Glutamatergic neuron (in vitro differentiated cells): ENCODE measurements around the gene PRMT6. TPM values are rescaled to one million over a fixed set of nuclear protein-coding genes. Genes with fewer than 3 reads are reported as not detected.

ENCODE experiments used
- DNase-seq: peaks from one replicate; pipeline ENCODE4 v3.0.0; 2022
- H3K27ac Mint-ChIP-seq: one replicate; pipeline ENCODE4 v1.8.0; 2020; ENCODE audit warnings: mild to moderate bottlenecking, mixed read lengths, inconsistent platforms; ENCODE audit not compliant: unreplicated experiment
- H3K27me3 Mint-ChIP-seq: one replicate; pipeline ENCODE4 v1.8.0; 2020; ENCODE audit warnings: mild to moderate bottlenecking, moderate library complexity, mixed read lengths, inconsistent platforms; ENCODE audit not compliant: unreplicated experiment
- H3K36me3 Mint-ChIP-seq: one replicate; pipeline ENCODE4 v1.8.0; 2020; ENCODE audit warnings: mild to moderate bottlenecking, mixed read lengths, inconsistent platforms; ENCODE audit not compliant: unreplicated experiment
- H3K4me1 Mint-ChIP-seq: one replicate; pipeline ENCODE4 v1.8.0; 2020; ENCODE audit warnings: mild to moderate bottlenecking, low read depth, mixed read lengths, inconsistent platforms; ENCODE audit not compliant: unreplicated experiment
- H3K4me3 Mint-ChIP-seq: one replicate; pipeline ENCODE4 v1.8.0; 2020; ENCODE audit warnings: mild to moderate bottlenecking, mixed read lengths, inconsistent platforms; ENCODE audit not compliant: unreplicated experiment
- H3K9me3 Mint-ChIP-seq: one replicate; pipeline ENCODE4 v1.8.0; 2020; ENCODE audit warnings: mild to moderate bottlenecking, moderate library complexity, mixed read lengths, inconsistent platforms; ENCODE audit not compliant: unreplicated experiment
- CTCF ChIP-seq: fragments of 200-600 bp; sonication (generic); IDR thresholded peaks from one replicate; pipeline ENCODE4 v1.5.0; 2021; ENCODE audit not compliant: partially characterized antibody, unreplicated experiment
- total RNA-seq: library from RNA; stranded (reverse); fragmentation: NEBNext Ultra II Directional; extraction: Animal tissue kit (Norgen Biotek cat#: 25700); gene quantifications from one replicate; pipeline ENCODE4 v1.2.1, GENCODE V29; 2021; ENCODE audit not compliant: unreplicated experiment

PRMT6 gene
- total RNA-seq, 1 donor from 2014 or later, result 16.8 TPM

DNA sequence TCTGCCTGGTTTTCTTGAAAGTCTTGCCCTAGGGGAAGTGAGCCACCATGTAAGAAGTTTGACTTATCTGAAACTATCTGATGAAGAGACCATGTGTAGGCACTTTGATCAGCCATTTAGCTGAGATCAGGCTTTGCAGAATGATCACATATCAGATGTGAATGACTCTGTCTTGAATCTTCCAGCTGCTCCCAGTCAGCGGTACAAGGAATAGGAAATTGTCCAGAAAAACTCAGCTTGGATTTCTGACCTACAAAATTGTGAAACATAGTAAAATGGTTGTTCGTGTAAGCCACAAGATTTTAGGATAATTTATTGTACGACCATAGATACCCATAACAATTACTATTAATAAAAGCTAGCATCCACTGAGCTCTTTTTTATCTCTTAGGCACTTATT, 42.5 kb downstream of the PRMT6 start:
- H3K27ac Mint-ChIP-seq, result no peak overlapping the region
- TF ChIP-seq CTCF, result no peak
- H3K9me3 Mint-ChIP-seq, result no peaks in the 10 kb centered on the region
- DNase-seq, result no peak
- H3K36me3 Mint-ChIP-seq, result no peaks in the 10 kb centered on the region
- no peaks in the 10 kb centered on the region for H3K27me3 Mint-ChIP-seq
- no peak overlapping the region for H3K4me3 Mint-ChIP-seq
- H3K4me1 Mint-ChIP-seq, result no peaks in the 10 kb centered on the region

- H3K4me3 Mint-ChIP-seq, result no peak overlapping the region
- H3K36me3 Mint-ChIP-seq, result no peaks in the 10 kb centered on the region
- H3K27me3 Mint-ChIP-seq, result no peaks in the 10 kb centered on the region
- no peak for TF ChIP-seq CTCF
- H3K27ac Mint-ChIP-seq, result no peak overlapping the region
- no peaks in the 10 kb centered on the region for H3K9me3 Mint-ChIP-seq
- H3K4me1 Mint-ChIP-seq, result no peaks in the 10 kb centered on the region
- no peak for DNase-seq
These were observed 44.0 kb downstream of the PRMT6 start for GRCh38 chr1:107100331-107100984.

DNA sequence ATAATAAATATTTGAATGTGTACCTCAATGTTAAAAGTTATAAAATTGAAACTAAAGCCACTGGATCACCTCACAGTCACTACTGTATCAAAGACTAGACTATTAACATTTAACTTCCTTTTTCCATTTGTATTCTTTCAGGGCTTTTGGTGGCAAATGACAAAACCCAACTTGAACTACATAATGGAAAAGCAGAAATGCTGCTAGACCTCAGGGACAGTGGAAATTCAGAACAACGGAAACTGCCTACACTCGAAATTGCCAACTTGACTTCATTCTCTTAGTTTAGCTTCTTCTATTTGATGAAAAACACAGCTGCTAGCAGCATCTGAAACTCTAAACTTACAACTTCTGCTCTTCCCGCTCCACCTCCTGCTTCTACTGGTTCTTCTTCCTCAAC, 49.4 kb downstream of the PRMT6 start:
- H3K36me3 Mint-ChIP-seq, result no peaks in the 10 kb centered on the region
- no peaks in the 10 kb centered on the region for H3K4me1 Mint-ChIP-seq
- no peak overlapping the region for H3K4me3 Mint-ChIP-seq
- H3K9me3 Mint-ChIP-seq, result no peaks in the 10 kb centered on the region
- TF ChIP-seq CTCF, result no peak
- no peak overlapping the region for H3K27ac Mint-ChIP-seq
- no peaks in the 10 kb centered on the region for H3K27me3 Mint-ChIP-seq
- no peak for DNase-seq

Other genes starting within 250 kb of the PRMT6 start
- gene NTNG1, start 84.4 kb downstream of the PRMT6 start, total RNA-seq, result 3.2 TPM